ENCODE measurements around the gene SPATA17. TPM values are rescaled to one million over a fixed set of nuclear protein-coding genes. Genes with fewer than 3 reads are reported as not detected.

Gene SPATA17
- total and polyA plus RNA-seq, 2 donors (not counting 3 experiments of a cell fraction or from before 2014, with no cell fraction given), result not detected

GRCh38 chr1:217721692-217722091 is 90.5 kb downstream of the SPATA17 start:
- DNase-seq (ENCODE audit: low read depth, low spot score) (no peak), FAIRE-seq (no peak)
- H4K20me1 ChIP-seq (replicated peaks; ENCODE audit: control insufficient read depth, extremely low read depth, insufficient read depth, low read length), result no peaks in the 10 kb centered on the region
- TF ChIP-seq GATA2 (IDR thresholded peaks at IDR 0.05; ENCODE audit: insufficient read depth, insufficient read length, low read depth, low read length) (no peak), POLR2A (IDR thresholded peaks at IDR 0.05; ENCODE audit: low read depth, low read length) (no peak), MYC (IDR thresholded peaks at IDR 0.05; ENCODE audit: low read depth, low read length) (no peak), EZH2 (IDR thresholded peaks at IDR 0.05; ENCODE audit: borderline replicate concordance, low read depth, low read length, severe bottlenecking) (no peak), POLR2AphosphoS5 (IDR thresholded peaks at IDR 0.05; ENCODE audit: insufficient read depth, low read depth, low read length) (no peak), MAX (IDR thresholded peaks at IDR 0.05; ENCODE audit: insufficient read depth, insufficient read length) (no peak), JUN (IDR thresholded peaks at IDR 0.05; ENCODE audit: borderline replicate concordance, insufficient read depth, insufficient read length, low read depth) (no peak), FOS (IDR thresholded peaks at IDR 0.05; ENCODE audit: borderline replicate concordance, insufficient read depth, low read length) (no peak), CTCF (IDR thresholded peaks at IDR 0.05; ENCODE audit: extremely low read depth in 1 of 2, insufficient read depth in 1 of 2, low read depth in 1 of 2, low read length in 2 of 2) (no peak)
- H3K27ac ChIP-seq (ENCODE audit: insufficient read depth, low read depth, low read length), result no peak overlapping the region
- H3K4me1 ChIP-seq (ENCODE audit: control insufficient read depth, extremely low read depth, insufficient read depth, low read length), result no peaks in the 10 kb centered on the region
- no peaks in the 10 kb centered on the region for H3K9me1 ChIP-seq (replicated peaks; ENCODE audit: control insufficient read depth, extremely low read depth, insufficient read depth, low read length)
- no peaks in the 10 kb centered on the region for H3K9me3 ChIP-seq (replicated peaks; ENCODE audit: control insufficient read depth, insufficient read depth, low read length)
- POLR2A ChIA-PET, result no interaction called here
- no TSS peak for BruUV-seq (replicated peaks)
- H3K36me3 ChIP-seq (ENCODE audit: control insufficient read depth in 2 of 2, extremely low read depth in 1 of 2, insufficient read depth in 2 of 2, low read length in 2 of 2), result no peaks in the 10 kb centered on the region
- no peak overlapping the region for H3K4me3 ChIP-seq (replicated peaks in 1 of 3; ENCODE audit: insufficient read depth in 1 of 3, low read depth in 1 of 3, low read length in 3 of 3)
- H3K9ac ChIP-seq (replicated peaks; ENCODE audit: extremely low read depth, insufficient read depth, low read length), result no peak overlapping the region
- dilution Hi-C loops (cut with MboI; ENCODE audit: extremely low pct_ligation_motif_present, low sequenced_read_pairs) (no loop called here), intact Hi-C loops (cut with micrococcal nuclease) (no loop called here)
- no peak overlapping the region for H2AFZ ChIP-seq (ENCODE audit: low read depth, low read length)
- no peaks in the 10 kb centered on the region for H3K27me3 ChIP-seq (ENCODE audit: control insufficient read depth in 2 of 2, insufficient read depth in 2 of 2, low read length in 2 of 2)
- CTCF ChIA-PET, result no interaction called here
- H3K4me2 ChIP-seq (ENCODE audit: insufficient read depth, low read length), result no peak overlapping the region
- no peaks in the 10 kb centered on the region for H3K79me2 ChIP-seq (ENCODE audit: control insufficient read depth, insufficient read depth, low read length)
